ENCODE data around the gene CACUL1.
"Not testable (repeated sequence)": the region's sequence is repeated elsewhere in the genome, so short reads cannot be mapped to it uniquely, and the experiment has no call there.

Gene CACUL1

DNA sequence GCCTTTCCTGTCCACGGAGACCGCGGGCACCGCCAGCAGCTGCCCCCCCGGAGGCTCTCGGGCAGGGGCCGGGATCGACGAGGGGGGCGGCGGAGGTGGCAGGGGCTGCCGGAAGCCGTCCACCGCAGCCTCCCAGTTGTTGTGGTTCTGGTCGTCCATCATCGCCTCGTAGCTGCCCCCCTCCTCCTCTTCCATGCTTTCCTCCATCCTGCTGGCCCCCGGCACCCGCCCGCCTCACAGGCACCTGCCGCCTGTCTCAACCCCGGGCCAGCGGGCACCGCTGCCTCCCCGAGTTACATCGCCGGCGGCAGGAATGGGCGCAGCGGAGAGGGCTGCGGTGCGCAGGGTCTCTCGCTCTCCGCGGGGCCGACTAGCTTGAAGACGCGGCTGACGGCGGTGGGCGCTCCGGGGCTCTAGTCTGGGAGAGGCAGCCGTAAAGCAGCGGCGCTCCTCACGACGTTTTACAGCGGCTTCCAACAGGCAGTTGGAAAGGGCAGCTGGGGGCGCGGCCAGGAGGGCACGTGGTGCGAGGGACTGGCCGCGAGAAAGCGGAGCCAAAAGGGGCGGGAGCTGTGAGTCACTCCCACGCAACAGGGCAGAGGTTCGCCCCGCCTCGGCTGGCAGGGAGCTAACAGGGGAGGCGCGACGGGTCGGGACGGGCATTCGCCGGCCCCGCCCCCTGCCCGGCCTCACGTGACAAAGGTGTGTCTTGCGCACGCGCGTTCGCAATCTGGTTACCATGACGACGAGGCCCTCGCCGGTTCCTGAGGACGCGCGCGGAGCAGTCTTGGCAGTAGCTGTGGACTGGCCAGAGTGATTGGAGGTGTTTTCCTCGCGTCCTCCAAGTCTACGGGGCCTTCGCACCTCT lies at the start of gene CACUL1:
CACUL1 (minus strand) TSS at position 415 of the 868 bp plus-strand sequence; CDS start at position 207, 208 bp downstream.
- peak; percentile 38 for DNase-seq (ENCODE audit: insufficient read length, low spot score)
- TF ChIP-seq, protein P1, sequence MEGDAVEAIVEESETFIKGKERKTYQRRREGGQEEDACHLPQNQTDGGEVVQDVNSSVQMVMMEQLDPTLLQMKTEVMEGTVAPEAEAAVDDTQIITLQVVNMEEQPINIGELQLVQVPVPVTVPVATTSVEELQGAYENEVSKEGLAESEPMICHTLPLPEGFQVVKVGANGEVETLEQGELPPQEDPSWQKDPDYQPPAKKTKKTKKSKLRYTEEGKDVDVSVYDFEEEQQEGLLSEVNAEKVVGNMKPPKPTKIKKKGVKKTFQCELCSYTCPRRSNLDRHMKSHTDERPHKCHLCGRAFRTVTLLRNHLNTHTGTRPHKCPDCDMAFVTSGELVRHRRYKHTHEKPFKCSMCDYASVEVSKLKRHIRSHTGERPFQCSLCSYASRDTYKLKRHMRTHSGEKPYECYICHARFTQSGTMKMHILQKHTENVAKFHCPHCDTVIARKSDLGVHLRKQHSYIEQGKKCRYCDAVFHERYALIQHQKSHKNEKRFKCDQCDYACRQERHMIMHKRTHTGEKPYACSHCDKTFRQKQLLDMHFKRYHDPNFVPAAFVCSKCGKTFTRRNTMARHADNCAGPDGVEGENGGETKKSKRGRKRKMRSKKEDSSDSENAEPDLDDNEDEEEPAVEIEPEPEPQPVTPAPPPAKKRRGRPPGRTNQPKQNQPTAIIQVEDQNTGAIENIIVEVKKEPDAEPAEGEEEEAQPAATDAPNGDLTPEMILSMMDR (IDR thresholded peaks at IDR 0.05; ENCODE audit: insufficient read depth, missing control alignments) = no peak
- no peak for FAIRE-seq

DNA sequence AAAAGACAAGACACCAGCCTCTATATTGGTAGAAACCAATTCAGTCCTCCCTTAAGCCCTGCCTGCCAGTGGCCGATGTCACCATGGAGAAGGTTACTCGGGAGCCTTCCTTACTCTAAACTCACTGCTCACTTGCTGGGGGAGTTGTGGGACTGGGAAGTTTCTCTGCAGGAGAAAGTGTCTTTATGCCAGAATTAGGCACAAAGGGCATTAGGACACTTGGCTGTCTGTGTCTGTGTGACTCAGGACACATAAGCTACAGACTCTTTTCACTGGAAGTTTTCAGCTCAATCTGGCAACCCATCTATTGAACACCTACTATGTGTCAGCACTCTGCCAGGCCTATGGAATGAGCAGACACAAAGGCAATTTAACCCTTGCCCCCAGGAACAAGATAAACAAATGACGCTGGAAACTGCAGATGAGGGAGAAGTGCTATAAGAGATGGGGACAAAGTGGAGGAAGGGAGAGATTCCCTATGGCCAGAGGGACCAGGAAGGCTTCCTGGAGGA lies 49.5 kb upstream of the CACUL1 start:
- no peak for FAIRE-seq
- no peak for DNase-seq (ENCODE audit: insufficient read length, low spot score)
- TF ChIP-seq, protein P1 (IDR thresholded peaks at IDR 0.05; ENCODE audit: insufficient read depth, missing control alignments) = no peak

DNA sequence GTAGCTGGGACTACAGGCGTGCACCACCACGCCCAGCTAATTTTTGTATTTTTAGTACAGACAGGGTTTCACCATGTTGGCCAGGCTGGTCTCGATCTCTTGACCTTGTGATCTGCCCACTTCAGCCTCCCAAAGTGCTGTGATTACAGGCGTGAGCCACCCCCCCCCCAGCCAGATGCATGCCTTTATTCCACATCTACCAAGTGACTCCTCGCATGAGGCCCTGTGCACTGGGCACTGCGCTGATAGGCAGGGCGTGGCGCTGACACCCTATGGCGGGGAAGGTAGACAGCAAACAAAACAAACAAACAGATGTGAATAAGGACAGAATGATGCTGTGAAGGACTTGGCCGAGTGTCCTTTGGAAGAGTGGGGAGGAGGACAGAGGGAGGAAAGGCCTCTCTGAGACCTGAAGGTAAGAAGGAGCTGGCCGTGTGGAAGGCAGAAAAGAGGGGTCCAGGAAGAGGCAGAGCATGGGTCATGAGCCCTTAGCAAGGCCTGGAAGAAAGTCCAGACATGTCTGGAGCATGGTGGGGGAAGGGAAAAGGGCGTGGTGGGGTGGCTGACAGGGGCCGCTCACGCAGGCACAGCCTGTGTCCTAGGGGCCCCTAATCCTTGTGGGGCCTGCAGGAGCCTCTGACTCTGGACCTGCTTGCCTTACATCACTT lies 47.5 kb upstream of the CACUL1 start:
- TF ChIP-seq, protein P1 (IDR thresholded peaks at IDR 0.05; ENCODE audit: insufficient read depth, missing control alignments) = no peak
- FAIRE-seq = no peak
- DNase-seq (ENCODE audit: insufficient read length, low spot score) = no peak

DNA sequence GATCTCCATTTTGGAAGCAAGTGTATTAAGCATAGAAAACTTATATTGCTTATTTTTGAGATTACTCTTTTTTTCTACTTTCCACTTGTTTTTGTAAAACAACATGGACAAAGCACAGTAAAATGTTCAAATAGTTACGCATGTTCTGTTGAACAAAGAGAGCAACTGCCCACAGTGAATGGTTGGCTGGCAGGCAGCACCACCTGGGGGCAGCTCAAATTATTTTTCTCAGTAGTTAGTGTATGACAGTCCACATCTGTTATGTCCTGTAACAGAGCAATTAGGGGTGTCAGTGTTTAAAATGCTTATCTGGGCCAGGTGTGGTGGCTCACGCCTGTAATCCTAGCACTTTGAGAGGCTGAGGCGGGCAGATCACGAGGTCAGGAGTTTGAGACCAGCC lies 46.1 kb upstream of the CACUL1 start:
- no peak for FAIRE-seq
- no peak for DNase-seq (ENCODE audit: insufficient read length, low spot score)
- TF ChIP-seq, protein P1 (IDR thresholded peaks at IDR 0.05; ENCODE audit: insufficient read depth, missing control alignments) = peak; percentile 60

DNA sequence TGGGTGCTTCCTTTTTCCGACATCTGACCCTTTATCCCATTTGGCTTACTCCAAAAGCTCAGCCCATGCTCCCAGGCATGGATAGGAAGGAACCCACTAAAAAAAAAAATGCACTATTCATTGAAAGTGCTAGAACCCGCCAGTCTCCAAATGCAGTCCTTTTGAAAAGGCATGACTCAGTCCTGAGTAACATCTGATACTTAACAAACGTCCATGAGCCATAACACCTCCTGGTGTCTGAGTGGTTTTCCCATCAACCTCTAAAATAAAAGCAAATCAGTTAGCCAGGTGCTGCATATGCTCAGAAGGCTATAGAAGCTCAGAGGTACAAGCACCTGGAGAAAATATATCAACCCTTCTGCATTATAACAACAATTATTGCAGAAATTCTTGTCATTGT lies 45.0 kb upstream of the CACUL1 start:
- TF ChIP-seq, protein P1 (IDR thresholded peaks at IDR 0.05; ENCODE audit: insufficient read depth, missing control alignments) = no peak
- FAIRE-seq (no peak), DNase-seq (ENCODE audit: insufficient read length, low spot score) (no peak)

DNA sequence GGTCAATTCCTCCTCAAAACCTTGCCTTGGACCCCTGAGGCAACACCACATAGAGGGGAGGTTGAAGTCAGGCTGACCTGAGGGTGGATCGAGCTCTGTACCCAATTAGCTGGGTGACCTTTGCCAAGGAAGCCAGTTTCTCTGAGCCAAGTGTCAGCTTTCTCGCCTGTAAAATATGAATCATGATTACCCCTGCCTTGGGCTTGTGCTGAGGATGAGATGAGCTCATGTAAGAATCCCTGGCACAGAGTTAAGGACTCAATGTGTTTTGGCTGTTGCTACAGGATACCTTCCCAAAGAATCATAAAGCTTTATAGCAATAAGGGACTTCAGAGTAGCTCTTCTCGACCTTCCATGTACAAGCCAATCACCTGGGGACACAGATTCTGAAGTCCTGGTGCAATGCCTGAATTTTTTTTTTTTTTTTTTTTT lies 43.5 kb upstream of the CACUL1 start:
- FAIRE-seq (no peak), DNase-seq (ENCODE audit: insufficient read length, low spot score) (no peak)
- TF ChIP-seq, protein P1 (IDR thresholded peaks at IDR 0.05; ENCODE audit: insufficient read depth, missing control alignments) = no peak

DNA sequence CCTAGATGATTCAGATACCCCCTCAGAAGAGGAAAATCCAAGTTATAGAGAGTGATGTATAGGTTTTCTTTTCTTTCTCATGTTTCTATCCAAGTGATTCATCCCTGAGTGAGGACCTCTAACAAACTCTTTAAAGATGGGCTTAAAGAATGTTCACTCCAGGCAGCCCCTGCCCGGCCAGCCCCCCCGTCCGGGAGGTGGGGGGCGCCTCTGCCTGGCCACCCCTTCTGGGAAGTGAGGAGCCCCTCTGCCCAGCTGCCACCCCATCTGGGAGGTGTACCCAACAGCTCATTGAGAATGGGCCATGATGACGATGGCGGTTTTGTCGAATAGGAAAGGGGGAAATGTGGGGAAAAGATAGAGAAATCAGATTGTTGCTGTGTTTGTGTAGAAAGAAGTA lies 40.2 kb upstream of the CACUL1 start:
- FAIRE-seq; DNase-seq (ENCODE audit: insufficient read length, low spot score): not testable (repeated sequence)

Measured in D721Med (cell line).